ENCODE data around the gene ACOT7. TPM values are rescaled to one million over a fixed set of nuclear protein-coding genes. Genes with fewer than 3 reads are reported as not detected.
A peak's percentile ranks its signal among the peaks of the same experiment; 100 is the strongest.

Gene ACOT7
- total RNA-seq, 1 experiment from 2014 or later = 165 TPM

- intact Hi-C loops (cut with micrococcal nuclease) = no loop called here
- Histone ChIP-seq H3K79me2 (ENCODE audit: low read length) (peaks cover 57% of the 10 kb centered on the region), H3K4me1 (ENCODE audit: insufficient read depth, low read length) (no peaks in the 10 kb centered on the region)
Observed at GRCh38 chr1:6370006-6370405, 23.6 kb downstream of the ACOT7 start.

GRCh38 chr1:6367381-6368012 is 26.1 kb downstream of the ACOT7 start:
- POLR2A ChIA-PET (ENCODE audit: unreplicated experiment) = no interaction called here
- TF ChIP-seq EZH2phosphoT487 (IDR thresholded peaks at IDR 0.05; ENCODE audit: borderline replicate concordance, low read length) (no peak), EZH2 (IDR thresholded peaks at IDR 0.05; ENCODE audit: low read length, unreplicated experiment) (no peak), CTCF (conservative IDR thresholded peaks at IDR 0.05; ENCODE audit: low read depth, low read length) (no peak)
- peak; percentile 20; the same call in 1 of the 2 replicates for ATAC-seq
- no peak overlapping the region for H3K4me3 ChIP-seq (ENCODE audit: low read length)
- no peaks in the 10 kb centered on the region for H3K4me1 ChIP-seq (ENCODE audit: insufficient read depth, low read length)
- peak overlapping the region; percentile 33 for H3K27ac ChIP-seq (ENCODE audit: low read length)
- no peaks in the 10 kb centered on the region for H3K27me3 ChIP-seq (ENCODE audit: low read length)
- BruUV-seq (replicated peaks) = no TSS peak
- DNase-seq = peak; percentile 38
- H2AFZ ChIP-seq (ENCODE audit: low read length) = no peak overlapping the region
- H3K36me3 ChIP-seq (ENCODE audit: low read depth, low read length) = no peaks in the 10 kb centered on the region; the same call in 1 of the 2 replicates
- no peak overlapping the region for H3K9ac ChIP-seq (ENCODE audit: low read length)
- H3K4me2 ChIP-seq (ENCODE audit: low read length) = no peak overlapping the region
- no peaks in the 10 kb centered on the region for H3K9me2 ChIP-seq (replicated peaks; ENCODE audit: low read length)
- H3K9me3 ChIP-seq (ENCODE audit: low read length) = no peaks in the 10 kb centered on the region
- H3F3A ChIP-seq (ENCODE audit: low read length, unreplicated experiment) = no peaks in the 10 kb centered on the region
- intact Hi-C loops (cut with micrococcal nuclease) = no loop called here
- peaks cover 39% of the 10 kb centered on the region for H3K79me2 ChIP-seq (ENCODE audit: low read length)
- no peaks in the 10 kb centered on the region for H4K20me1 ChIP-seq (ENCODE audit: low read length)
- CTCF ChIA-PET = no interaction called here

More at GRCh38 chr1:6370006-6370405, 23.6 kb downstream of the ACOT7 start:
- POLR2A ChIA-PET (ENCODE audit: unreplicated experiment) = no interaction called here
- H3K36me3 ChIP-seq (ENCODE audit: low read depth, low read length) = no peaks in the 10 kb centered on the region
- TF ChIP-seq EZH2phosphoT487 (IDR thresholded peaks at IDR 0.05; ENCODE audit: borderline replicate concordance, low read length) (no peak), EZH2 (IDR thresholded peaks at IDR 0.05; ENCODE audit: low read length, unreplicated experiment) (no peak), CTCF (conservative IDR thresholded peaks at IDR 0.05; ENCODE audit: low read depth, low read length) (no peak)
- H3K9me3 ChIP-seq (ENCODE audit: low read length) = no peaks in the 10 kb centered on the region
- BruUV-seq (replicated peaks) = no TSS peak
- no peak for DNase-seq
- no peak overlapping the region for H2AFZ ChIP-seq (ENCODE audit: low read length)
- H3K27me3 ChIP-seq (ENCODE audit: low read length) = no peaks in the 10 kb centered on the region
- H3K27ac ChIP-seq (ENCODE audit: low read length) = no peak overlapping the region
- CTCF ChIA-PET = no interaction called here
- no peak for ATAC-seq
- H3K9ac ChIP-seq (ENCODE audit: low read length) = no peak overlapping the region
- H3K9me2 ChIP-seq (replicated peaks; ENCODE audit: low read length) = no peaks in the 10 kb centered on the region
- peaks cover 8% of the 10 kb centered on the region; the same call in 1 of the 2 replicates for H4K20me1 ChIP-seq (ENCODE audit: low read length)
- no peak overlapping the region for H3K4me3 ChIP-seq (ENCODE audit: low read length)
- H3F3A ChIP-seq (ENCODE audit: low read length, unreplicated experiment) = no peaks in the 10 kb centered on the region
- H3K4me2 ChIP-seq (ENCODE audit: low read length) = no peak overlapping the region

GRCh38 chr1:6365047-6365446 is 28.5 kb downstream of the ACOT7 start:
- H3F3A ChIP-seq (ENCODE audit: low read length, unreplicated experiment) = no peaks in the 10 kb centered on the region
- no TSS peak for BruUV-seq (replicated peaks)
- DNase-seq = peak; percentile 29
- no peak overlapping the region for H3K27ac ChIP-seq (ENCODE audit: low read length)
- intact Hi-C loops (cut with micrococcal nuclease) = no loop called here
- ChIA-PET CTCF (interaction anchor here (0.7 kb wide), 1 partner anchor 37 kb away, joined by 3 read pairs; no protein-coding TSS in a partner anchor), POLR2A (ENCODE audit: unreplicated experiment) (no interaction called here)
- H3K4me1 ChIP-seq (ENCODE audit: insufficient read depth, low read length) = no peaks in the 10 kb centered on the region
- H3K9me2 ChIP-seq (replicated peaks; ENCODE audit: low read length) = no peaks in the 10 kb centered on the region
- no peaks in the 10 kb centered on the region for H3K27me3 ChIP-seq (ENCODE audit: low read length)
- H3K9ac ChIP-seq (ENCODE audit: low read length) = no peak overlapping the region
- H3K79me2 ChIP-seq (ENCODE audit: low read length) = peaks cover 49% of the 10 kb centered on the region
- no peak overlapping the region for H2AFZ ChIP-seq (ENCODE audit: low read length)
- no peaks in the 10 kb centered on the region for H3K9me3 ChIP-seq (ENCODE audit: low read length)
- no peak overlapping the region for H3K4me2 ChIP-seq (ENCODE audit: low read length)
- peak; percentile 56 for ATAC-seq
- no peaks in the 10 kb centered on the region for H4K20me1 ChIP-seq (ENCODE audit: low read length)
- H3K36me3 ChIP-seq (ENCODE audit: low read depth, low read length) = no peaks in the 10 kb centered on the region; the same call in 1 of the 2 replicates
- H3K4me3 ChIP-seq (ENCODE audit: low read length) = no peak overlapping the region
- no peak for TF ChIP-seq EZH2 (IDR thresholded peaks at IDR 0.05; ENCODE audit: low read length, unreplicated experiment)
- no peak for TF ChIP-seq EZH2phosphoT487 (IDR thresholded peaks at IDR 0.05; ENCODE audit: borderline replicate concordance, low read length)
- no peak for TF ChIP-seq CTCF (conservative IDR thresholded peaks at IDR 0.05; ENCODE audit: low read depth, low read length)

All from PC-3 (cell line).